ENCODE data around the gene PRR20B.
"Not testable (repeated sequence)": the region's sequence is repeated elsewhere in the genome, so short reads cannot be mapped to it uniquely, and the experiment has no call there.

The PRR20B gene

DNA sequence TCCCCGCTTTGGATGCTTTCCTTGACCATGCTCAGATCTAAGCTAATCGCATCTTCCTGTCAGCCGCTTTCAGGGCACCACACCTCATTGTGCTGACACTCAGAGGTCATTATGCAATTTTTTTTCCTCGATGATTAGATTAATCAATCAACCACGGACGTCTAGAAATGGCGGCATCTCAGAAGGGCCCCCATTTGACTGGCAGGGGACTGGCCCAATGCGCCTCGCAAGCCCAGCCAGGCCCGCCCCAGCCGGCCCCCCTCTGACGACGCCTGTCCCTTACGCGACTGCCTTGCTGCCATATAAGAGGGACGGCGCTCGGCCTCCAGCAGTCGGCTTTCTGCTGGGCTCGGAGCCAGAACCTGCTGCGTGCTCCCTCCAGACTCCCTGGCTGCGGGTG is at the start of gene PRR20B:
PRR20B (plus strand) TSS at position 301 of the 400 bp plus-strand sequence. CDS start 387 bp downstream, outside the sequence.
- DNase-seq = not testable (repeated sequence)

DNA sequence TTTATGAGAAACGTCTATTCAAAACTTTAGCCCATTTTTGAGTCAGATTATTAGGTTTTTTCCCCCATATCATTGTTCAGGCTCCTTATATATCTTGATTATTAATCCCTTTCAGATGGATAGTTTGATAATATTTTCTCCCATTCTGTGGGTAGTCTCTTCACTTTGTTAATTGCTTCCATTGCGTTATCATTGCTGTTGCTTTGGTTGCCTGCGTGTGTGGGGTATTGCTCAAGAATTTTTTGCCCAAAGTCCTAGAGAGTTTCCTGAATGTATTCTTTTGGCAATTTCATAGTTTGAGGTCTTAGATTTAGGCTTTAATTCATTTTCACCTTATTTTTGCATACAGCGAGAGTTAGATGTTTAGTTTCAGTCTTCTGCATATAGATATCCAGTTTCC is 32.3 kb upstream of the PRR20B start:
- no peak for DNase-seq

DNA sequence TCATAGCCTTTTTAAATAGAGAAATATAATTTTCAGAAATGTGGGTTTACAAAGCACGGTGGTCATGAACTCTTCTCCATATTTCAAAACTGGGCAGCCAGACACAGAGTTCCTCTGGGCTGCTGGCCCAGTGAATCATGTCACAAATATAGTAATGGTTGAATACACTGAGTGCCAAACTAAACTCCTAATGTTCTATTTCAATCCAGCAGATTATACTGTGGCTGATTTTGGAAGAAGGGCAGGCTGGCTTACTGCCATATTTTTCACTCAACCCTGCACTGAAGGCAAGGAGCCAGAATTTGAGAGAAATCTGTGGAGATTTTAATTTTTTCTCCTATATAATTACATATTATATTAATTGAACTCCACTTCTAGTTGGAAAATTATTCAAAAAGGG is 23.6 kb upstream of the PRR20B start:
- DNase-seq = no peak

DNA sequence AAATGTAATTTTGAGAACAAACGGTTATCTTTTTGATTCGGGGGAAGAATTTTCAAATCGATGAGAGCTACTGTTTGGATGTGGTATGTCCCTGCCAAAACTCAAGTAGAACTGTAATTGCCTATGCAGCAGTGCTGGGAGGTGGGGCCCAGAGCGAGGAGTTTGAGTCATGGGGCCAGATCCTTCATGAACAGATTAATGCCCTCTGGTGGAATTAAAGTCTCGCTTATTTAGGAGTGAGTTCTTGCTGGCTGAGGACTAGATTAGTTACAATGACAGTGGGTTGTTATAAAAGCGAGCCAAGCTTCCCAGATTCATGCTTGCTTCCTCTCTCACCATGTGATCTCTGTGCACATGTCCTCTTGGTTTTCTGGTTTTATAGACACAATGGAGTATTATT is 18.4 kb upstream of the PRR20B start:
- no peak for DNase-seq

DNA sequence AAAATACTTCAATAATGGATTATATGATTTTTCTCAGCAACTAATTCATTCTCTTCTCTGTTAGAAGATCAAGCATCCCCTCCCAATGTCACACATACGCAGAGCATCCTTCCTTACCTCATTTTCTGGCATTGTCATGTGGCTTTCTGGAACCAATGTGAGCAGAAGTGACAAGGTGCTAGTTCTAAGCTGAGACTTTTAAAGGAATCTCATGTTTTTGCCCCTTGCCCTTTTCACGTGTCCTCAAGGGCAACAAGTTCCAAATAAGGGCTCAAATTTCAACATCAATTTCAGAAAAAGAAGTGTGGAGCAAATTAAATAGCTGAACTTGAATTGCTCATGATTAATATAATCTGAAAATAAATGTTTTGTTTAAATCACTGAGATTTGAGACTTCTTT is 11.2 kb upstream of the PRR20B start:
- no peak for DNase-seq

DNA sequence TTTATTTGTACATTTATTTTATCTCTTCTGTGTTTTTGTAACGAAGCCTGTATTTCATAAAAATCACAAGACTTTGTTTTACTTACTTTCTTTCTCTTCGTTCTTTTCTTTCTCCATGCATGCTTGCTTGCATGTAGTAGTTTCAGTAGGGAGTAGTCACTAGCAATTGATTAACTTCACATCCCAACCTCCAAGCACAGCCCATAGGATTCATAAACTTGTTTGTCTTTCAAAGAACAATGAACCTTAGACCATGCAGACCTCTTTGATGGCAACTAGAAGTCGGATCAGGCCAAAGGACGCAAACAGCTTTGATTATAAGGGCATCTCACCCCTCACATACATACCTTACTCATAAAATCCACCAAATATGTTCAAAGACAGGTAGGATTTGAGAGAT is 9.7 kb upstream of the PRR20B start:
- DNase-seq = no peak

DNA sequence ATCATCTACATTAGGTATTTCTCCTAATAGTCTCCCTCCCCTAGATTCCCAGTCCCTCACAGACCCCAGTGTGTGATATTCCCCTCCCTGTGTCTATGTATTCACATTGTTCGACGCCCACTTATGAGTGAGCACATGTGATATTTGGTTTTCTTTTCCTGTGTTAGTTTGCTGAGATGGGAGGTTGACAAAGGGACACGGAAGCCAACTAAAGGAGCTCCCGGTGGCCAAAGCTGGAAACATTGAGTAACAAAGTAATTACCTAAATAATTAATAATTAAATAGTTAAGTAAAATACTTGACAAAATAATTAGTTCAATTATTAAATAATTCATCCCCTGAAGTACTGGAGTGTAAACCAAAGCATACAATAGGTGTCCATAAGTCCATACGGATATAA is 8.3 kb upstream of the PRR20B start:
- no peak for DNase-seq

DNA sequence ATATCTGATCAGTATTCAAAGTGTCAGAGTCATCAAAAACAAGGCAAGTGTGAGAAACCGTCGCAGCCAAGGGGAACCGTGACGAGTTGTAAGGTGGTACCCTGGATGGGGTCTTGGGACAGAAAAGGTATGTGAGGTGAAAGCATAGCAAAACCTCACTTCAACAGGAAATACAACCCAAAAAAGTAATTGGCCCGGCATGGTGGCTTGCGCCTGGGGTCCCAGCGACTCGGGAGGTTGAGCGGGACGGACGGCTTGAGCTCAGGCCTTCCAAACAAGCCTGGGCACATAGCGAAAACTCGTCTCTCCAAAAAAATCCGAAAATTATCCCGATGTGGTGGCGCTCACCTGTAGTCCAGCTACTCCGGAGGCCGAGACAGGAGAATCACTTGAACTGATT is 7.5 kb upstream of the PRR20B start:
- DNase-seq = not testable (repeated sequence)

DNA sequence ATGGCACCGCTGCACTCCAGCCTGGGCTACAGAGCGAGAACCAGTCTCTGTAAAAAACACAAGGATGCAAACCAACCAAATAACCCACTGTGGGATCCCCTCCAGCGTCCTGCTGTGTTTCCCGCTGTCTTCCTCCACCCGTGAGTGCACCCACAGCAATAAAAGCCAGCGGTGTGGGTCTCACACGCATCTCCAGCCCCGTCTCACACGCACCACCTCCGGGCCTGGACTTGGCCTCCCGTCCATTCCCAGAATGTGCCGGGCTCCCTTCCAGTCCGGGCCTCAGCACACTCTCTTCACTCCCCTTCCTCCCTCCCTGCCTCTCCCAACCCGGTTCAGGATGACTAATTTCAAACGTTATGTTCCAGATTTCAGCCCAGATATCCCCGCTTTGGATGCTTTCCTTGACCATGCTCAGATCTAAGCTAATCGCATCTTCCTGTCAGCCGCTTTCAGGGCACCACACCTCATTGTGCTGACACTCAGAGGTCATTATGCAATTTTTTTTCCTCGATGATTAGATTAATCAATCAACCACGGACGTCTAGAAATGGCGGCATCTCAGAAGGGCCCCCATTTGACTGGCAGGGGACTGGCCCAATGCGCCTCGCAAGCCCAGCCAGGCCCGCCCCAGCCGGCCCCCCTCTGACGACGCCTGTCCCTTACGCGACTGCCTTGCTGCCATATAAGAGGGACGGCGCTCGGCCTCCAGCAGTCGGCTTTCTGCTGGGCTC is 6.9 kb upstream of the PRR20B start, which contains the start of gene PRR20A:
PRR20A (plus strand) TSS at position 684 of the 734 bp plus-strand sequence. CDS start 387 bp downstream, outside the sequence.
- not testable (repeated sequence) for DNase-seq

DNA sequence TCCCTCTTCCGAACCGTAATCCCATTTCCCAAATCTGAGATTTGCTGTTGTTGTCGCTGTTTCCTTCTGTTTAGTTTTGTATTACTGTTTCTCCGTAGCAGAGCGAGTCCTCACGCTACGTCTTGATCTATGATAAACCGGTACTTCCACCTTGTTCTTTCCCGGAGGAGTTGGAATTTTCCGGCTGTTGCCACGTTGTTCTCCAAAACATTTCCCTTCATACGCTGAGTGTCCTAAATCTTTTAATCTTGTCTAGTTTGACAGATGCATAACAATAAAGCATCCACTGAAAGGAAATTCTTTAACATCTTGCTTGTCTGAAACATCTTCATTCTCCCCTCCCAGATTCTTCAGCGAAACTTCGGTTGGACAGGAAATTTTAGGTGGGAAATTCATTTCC is 818 bp downstream of the PRR20B start:
- not testable (repeated sequence) for DNase-seq

DNA sequence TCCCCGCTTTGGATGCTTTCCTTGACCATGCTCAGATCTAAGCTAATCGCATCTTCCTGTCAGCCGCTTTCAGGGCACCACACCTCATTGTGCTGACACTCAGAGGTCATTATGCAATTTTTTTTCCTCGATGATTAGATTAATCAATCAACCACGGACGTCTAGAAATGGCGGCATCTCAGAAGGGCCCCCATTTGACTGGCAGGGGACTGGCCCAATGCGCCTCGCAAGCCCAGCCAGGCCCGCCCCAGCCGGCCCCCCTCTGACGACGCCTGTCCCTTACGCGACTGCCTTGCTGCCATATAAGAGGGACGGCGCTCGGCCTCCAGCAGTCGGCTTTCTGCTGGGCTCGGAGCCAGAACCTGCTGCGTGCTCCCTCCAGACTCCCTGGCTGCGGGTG is 6.5 kb downstream of the PRR20B start, which contains the start of gene PRR20C:
PRR20C (plus strand) TSS at position 301 of the 400 bp plus-strand sequence. CDS start 387 bp downstream, outside the sequence.
- not testable (repeated sequence) for DNase-seq

DNA sequence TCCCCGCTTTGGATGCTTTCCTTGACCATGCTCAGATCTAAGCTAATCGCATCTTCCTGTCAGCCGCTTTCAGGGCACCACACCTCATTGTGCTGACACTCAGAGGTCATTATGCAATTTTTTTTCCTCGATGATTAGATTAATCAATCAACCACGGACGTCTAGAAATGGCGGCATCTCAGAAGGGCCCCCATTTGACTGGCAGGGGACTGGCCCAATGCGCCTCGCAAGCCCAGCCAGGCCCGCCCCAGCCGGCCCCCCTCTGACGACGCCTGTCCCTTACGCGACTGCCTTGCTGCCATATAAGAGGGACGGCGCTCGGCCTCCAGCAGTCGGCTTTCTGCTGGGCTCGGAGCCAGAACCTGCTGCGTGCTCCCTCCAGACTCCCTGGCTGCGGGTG is 13.0 kb downstream of the PRR20B start, which contains the start of gene PRR20D:
PRR20D (plus strand) TSS at position 301 of the 400 bp plus-strand sequence. CDS start 387 bp downstream, outside the sequence.
- DNase-seq = not testable (repeated sequence)

DNA sequence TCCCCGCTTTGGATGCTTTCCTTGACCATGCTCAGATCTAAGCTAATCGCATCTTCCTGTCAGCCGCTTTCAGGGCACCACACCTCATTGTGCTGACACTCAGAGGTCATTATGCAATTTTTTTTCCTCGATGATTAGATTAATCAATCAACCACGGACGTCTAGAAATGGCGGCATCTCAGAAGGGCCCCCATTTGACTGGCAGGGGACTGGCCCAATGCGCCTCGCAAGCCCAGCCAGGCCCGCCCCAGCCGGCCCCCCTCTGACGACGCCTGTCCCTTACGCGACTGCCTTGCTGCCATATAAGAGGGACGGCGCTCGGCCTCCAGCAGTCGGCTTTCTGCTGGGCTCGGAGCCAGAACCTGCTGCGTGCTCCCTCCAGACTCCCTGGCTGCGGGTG is 19.6 kb downstream of the PRR20B start, which contains the start of gene PRR20E:
PRR20E (plus strand) TSS at position 301 of the 400 bp plus-strand sequence. CDS start 387 bp downstream, outside the sequence.
- not testable (repeated sequence) for DNase-seq

DNA sequence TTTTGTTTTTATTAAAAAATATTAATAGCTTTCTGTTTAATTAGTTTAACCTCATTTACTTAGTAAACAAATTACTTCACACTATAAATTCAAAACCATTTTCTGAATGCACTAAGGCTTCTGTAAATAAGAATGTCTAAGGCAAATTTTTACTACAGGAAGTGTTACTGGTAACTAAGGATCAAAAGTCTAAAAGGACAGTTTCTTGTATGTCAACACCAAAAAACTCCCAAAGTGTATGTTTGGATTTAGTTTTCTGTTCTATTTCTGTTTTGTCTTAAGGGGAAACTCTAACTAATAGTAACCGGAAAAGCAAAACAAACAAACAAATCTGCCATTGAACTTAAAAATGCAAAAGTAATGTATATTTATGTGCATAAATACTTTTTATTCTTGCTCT is 44.4 kb downstream of the PRR20B start:
- no peak for DNase-seq

Measured in NCI-H2171 (cell line).